Naive thymus-derived CD4-positive, alpha-beta T cell (primary cell): ENCODE measurements around the gene LBHD2. TPM values are rescaled to one million over a fixed set of nuclear protein-coding genes. Genes with fewer than 3 reads are reported as not detected.
A peak's percentile ranks its signal among the peaks of the same experiment; 100 is the strongest.

Experiments
- ATAC-seq: fragments of 150-1000 bp; cut with Tn5 transposase; 2 replicates; pipeline ENCODE4 v1.10.0; 2021; ENCODE audit warnings: mild to moderate bottlenecking, moderate library complexity
- CTCF ChIA-PET: fragments of 350-600 bp; sonication (Branson Sonifier 250); formaldehyde crosslinking; loops from one replicate; lab custom pipeline; 2021; ENCODE audit warnings: antibody characterized with exemption; lab: Charles Lee
- POLR2A ChIA-PET: fragments of 350-600 bp; sonication (Branson Sonifier 250); formaldehyde crosslinking; loops from one replicate; lab custom pipeline; 2021; ENCODE audit warnings: antibody characterized with exemption, inconsistent platforms; lab: Charles Lee
- DNase-seq, 9 donors: peaks; one replicate each; pipeline versions ENCODE4 v3.0.0 to v3.0.0-alpha.2; 2020 to 2022; ENCODE audit warnings: mixed read lengths in 1 of 9
- H3K27ac ChIP-seq: one replicate; pipeline ENCODE4 v1.7.0; 2013; ENCODE audit warnings: mild to moderate bottlenecking, low read depth, low read length, moderate library complexity
- H3K27me3 ChIP-seq, 2 donors: one replicate each; pipeline ENCODE4 v1.7.0; 2013; ENCODE audit warnings: low read length in 2 of 2, mild to moderate bottlenecking in 2 of 2, moderate library complexity in 2 of 2; ENCODE audit not compliant: control insufficient read depth in 2 of 2, insufficient read depth in 2 of 2
- H3K36me3 ChIP-seq, 3 experiments: 1 replicate in 2 of 3; 2 replicates in 1 of 3; pipeline ENCODE4 v1.7.0; 2013; ENCODE audit warnings: low read length in 3 of 3, mild to moderate bottlenecking in 3 of 3, moderate library complexity in 1 of 3; ENCODE audit not compliant: insufficient read depth in 3 of 3, control insufficient read depth in 2 of 3
- H3K4me1 ChIP-seq, 2 donors: one replicate each; pipeline ENCODE4 v1.7.0; 2013; ENCODE audit warnings: low read length in 2 of 2, mild to moderate bottlenecking in 2 of 2, moderate library complexity in 1 of 2; ENCODE audit not compliant: control insufficient read depth in 2 of 2, insufficient read depth in 2 of 2
- H3K4me3 ChIP-seq: 2 replicates; pipeline ENCODE4 v1.7.0; 2013; ENCODE audit warnings: mild to moderate bottlenecking, low read length
- H3K9me3 ChIP-seq, 3 experiments: 1 replicate in 2 of 3; 2 replicates in 1 of 3; pipeline ENCODE4 v1.7.0; 2013; ENCODE audit warnings: low read length in 3 of 3; ENCODE audit not compliant: control insufficient read depth in 2 of 3
- H3K27ac Mint-ChIP-seq, 9 donors: one replicate each; pipeline ENCODE4 v1.8.0; 2020 to 2022; ENCODE audit warnings: mixed read lengths in 9 of 9, mild to moderate bottlenecking in 8 of 9, moderate library complexity in 5 of 9, inconsistent platforms in 2 of 9
- H3K27me3 Mint-ChIP-seq, 5 donors: one replicate each; pipeline ENCODE4 v1.8.0; 2021 to 2022; ENCODE audit warnings: mixed read lengths in 5 of 5, mild to moderate bottlenecking in 1 of 5
- H3K36me3 Mint-ChIP-seq, 5 donors: one replicate each; pipeline ENCODE4 v1.8.0; 2020 to 2022; ENCODE audit warnings: mixed read lengths in 5 of 5, mild to moderate bottlenecking in 3 of 5, inconsistent platforms in 1 of 5
- H3K4me1 Mint-ChIP-seq, 7 donors: one replicate each; pipeline ENCODE4 v1.8.0; 2020 to 2022; ENCODE audit warnings: mixed read lengths in 7 of 7, mild to moderate bottlenecking in 3 of 7, inconsistent platforms in 1 of 7
- H3K4me3 Mint-ChIP-seq, 10 donors: one replicate each; pipeline ENCODE4 v1.8.0; 2020 to 2022; ENCODE audit warnings: mild to moderate bottlenecking in 10 of 10, mixed read lengths in 10 of 10, moderate library complexity in 6 of 10, inconsistent platforms in 2 of 10
- H3K9me3 Mint-ChIP-seq, 11 donors: one replicate each; pipeline ENCODE4 v1.8.0; 2020 to 2022; ENCODE audit warnings: mixed read lengths in 11 of 11, mild to moderate bottlenecking in 4 of 11, inconsistent platforms in 1 of 11, moderate library complexity in 1 of 11
- intact Hi-C, 2 donors: fragments of 100-400 bp; cut with micrococcal nuclease; formaldehyde crosslinking; loops; one replicate each; pipeline ENCODE4 v1.15.1; 2023
- polyA plus RNA-seq, 2 donors: library from polyadenylated mRNA; unstranded; fragments of 300-500 nt; fragmentation: Illumina TruSeq; gene quantifications; one replicate each; pipeline ENCODE4 v1.2.3, GENCODE V29; 2021
- total RNA-seq, 6 experiments: library from RNA in 5 of 6; stranded (reverse) in 5 of 6; gene quantifications; 1 replicate in 5 of 6; 2 replicates in 1 of 6; pipeline ENCODE4 v1.2.3 and lab custom pipeline; 2021 to 2026

LBHD2 gene
- total and polyA plus RNA-seq, 7 experiments from 2014 or later = not detected

GRCh38 chr14:103130017-103130764, 46.2 kb downstream of the LBHD2 start:
- H3K4me1 Mint-ChIP-seq = peaks cover 0 to 1% (median 0%) of the 10 kb centered on the region in 7 donors
- no peak overlapping the region for H3K4me3 ChIP-seq
- ChIA-PET POLR2A (no interaction called here), CTCF (no interaction called here)
- no peaks in the 10 kb centered on the region for H3K36me3 ChIP-seq
- H3K27ac Mint-ChIP-seq = no peak overlapping the region
- H3K27me3 ChIP-seq = no peaks in the 10 kb centered on the region
- DNase-seq (no peak), ATAC-seq (no peak)
- peaks cover 0 to 3% (median 0%) of the 10 kb centered on the region in 11 donors for H3K9me3 Mint-ChIP-seq
- H3K27me3 Mint-ChIP-seq = peaks cover 0 to 10% (median under 1%) of the 10 kb centered on the region in 5 donors
- no peaks in the 10 kb centered on the region for H3K9me3 ChIP-seq
- H3K36me3 Mint-ChIP-seq = no peaks in the 10 kb centered on the region
- no peaks in the 10 kb centered on the region for H3K4me1 ChIP-seq
- no peak overlapping the region for H3K27ac ChIP-seq
- intact Hi-C loops = no loop called here
- no peak overlapping the region for H3K4me3 Mint-ChIP-seq

- Mint-ChIP-seq H3K27me3 (peaks cover 0 to 10% (median 0%) of the 10 kb centered on the region in 5 donors), H3K4me1 (peaks cover 0 to 1% (median 0%) of the 10 kb centered on the region in 7 donors), H3K27ac (no peak overlapping the region), H3K4me3 (no peak overlapping the region), H3K36me3 (no peaks in the 10 kb centered on the region), H3K9me3 (peaks cover 0 to 3% (median 0%) of the 10 kb centered on the region in 11 donors)
- no peaks in the 10 kb centered on the region for H3K9me3 ChIP-seq
- no peaks in the 10 kb centered on the region for H3K27me3 ChIP-seq
- DNase-seq (no peak), ATAC-seq (no peak)
- POLR2A ChIA-PET = no interaction called here
- no peak overlapping the region for H3K27ac ChIP-seq
- H3K4me3 ChIP-seq = no peak overlapping the region
- intact Hi-C loops = no loop called here
- H3K4me1 ChIP-seq = no peaks in the 10 kb centered on the region
- no peaks in the 10 kb centered on the region for H3K36me3 ChIP-seq
- CTCF ChIA-PET = no interaction called here
These were observed 47.0 kb downstream of the LBHD2 start for GRCh38 chr14:103130965-103131364.

GRCh38 chr14:103131580-103131979, 47.6 kb downstream of the LBHD2 start:
- no peaks in the 10 kb centered on the region for H3K9me3 Mint-ChIP-seq
- POLR2A ChIA-PET = no interaction called here
- H3K36me3 ChIP-seq = no peaks in the 10 kb centered on the region

GRCh38 chr14:103132381-103133209, 48.6 kb downstream of the LBHD2 start:
- CTCF ChIA-PET = no interaction called here
- Mint-ChIP-seq H3K4me3 (no peak overlapping the region), H3K36me3 (no peaks in the 10 kb centered on the region), H3K4me1 (peaks cover 0 to under 1% (median 0%) of the 10 kb centered on the region in 7 donors), H3K27me3 (peaks cover 0 to 10% (median 0%) of the 10 kb centered on the region in 5 donors), H3K27ac (peak overlapping the region in 1 of 9 donors; percentile 62), H3K9me3 (no peaks in the 10 kb centered on the region)
- intact Hi-C loops = no loop called here
- Histone ChIP-seq H3K9me3 (no peaks in the 10 kb centered on the region), H3K27ac (no peak overlapping the region), H3K36me3 (no peaks in the 10 kb centered on the region), H3K27me3 (no peaks in the 10 kb centered on the region), H3K4me1 (no peaks in the 10 kb centered on the region), H3K4me3 (no peak overlapping the region)
- ATAC-seq (no peak), DNase-seq (no peak)
- POLR2A ChIA-PET = no interaction called here

More at GRCh38 chr14:103131580-103131979, 47.6 kb downstream of the LBHD2 start:
- intact Hi-C loops = no loop called here
- DNase-seq = no peak
- Mint-ChIP-seq H3K4me1 (no peaks in the 10 kb centered on the region), H3K27me3 (peaks cover 0 to 10% (median 0%) of the 10 kb centered on the region in 5 donors), H3K27ac (no peak overlapping the region), H3K36me3 (no peaks in the 10 kb centered on the region), H3K4me3 (no peak overlapping the region)
- CTCF ChIA-PET = no interaction called here
- ATAC-seq = no peak
- no peaks in the 10 kb centered on the region for H3K27me3 ChIP-seq
- H3K4me3 ChIP-seq = no peak overlapping the region
- no peak overlapping the region for H3K27ac ChIP-seq
- H3K4me1 ChIP-seq = no peaks in the 10 kb centered on the region
- H3K9me3 ChIP-seq = no peaks in the 10 kb centered on the region

GRCh38 chr14:103133210-103134140, 49.5 kb downstream of the LBHD2 start:
- Histone ChIP-seq H3K36me3 (no peaks in the 10 kb centered on the region), H3K4me1 (no peaks in the 10 kb centered on the region)

GRCh38 chr14:103134405-103134804, 50.4 kb downstream of the LBHD2 start:
- intact Hi-C loops = no loop called here
- peaks cover 0 to 2% (median 0%) of the 10 kb centered on the region in 7 donors for H3K4me1 Mint-ChIP-seq
- DNase-seq = no peak
- peaks cover 0 to 5% (median 4%) of the 10 kb centered on the region in 5 donors for H3K27me3 Mint-ChIP-seq
- H3K4me1 ChIP-seq = no peaks in the 10 kb centered on the region
- H3K4me3 ChIP-seq = no peak overlapping the region
- H3K9me3 ChIP-seq = no peaks in the 10 kb centered on the region
- H3K4me3 Mint-ChIP-seq = no peak overlapping the region
- no peak overlapping the region for H3K27ac ChIP-seq
- H3K27me3 ChIP-seq = no peaks in the 10 kb centered on the region
- no peak for ATAC-seq
- CTCF ChIA-PET = no interaction called here
- POLR2A ChIA-PET = no interaction called here
- no peaks in the 10 kb centered on the region for H3K36me3 ChIP-seq
- H3K9me3 Mint-ChIP-seq = no peaks in the 10 kb centered on the region
- H3K27ac Mint-ChIP-seq = peak overlapping the region in 1 of 9 donors; percentile 6
- no peaks in the 10 kb centered on the region for H3K36me3 Mint-ChIP-seq

More at GRCh38 chr14:103133210-103134140, 49.5 kb downstream of the LBHD2 start:
- ChIA-PET CTCF (no interaction called here), POLR2A (no interaction called here)
- no peaks in the 10 kb centered on the region for H3K9me3 ChIP-seq
- ATAC-seq (no peak), DNase-seq (no peak)
- Mint-ChIP-seq H3K27me3 (peaks cover 0 to 8% (median 0%) of the 10 kb centered on the region in 5 donors), H3K36me3 (no peaks in the 10 kb centered on the region), H3K9me3 (no peaks in the 10 kb centered on the region), H3K4me3 (no peak overlapping the region), H3K27ac (no peak overlapping the region), H3K4me1 (peaks cover 0 to 2% (median 0%) of the 10 kb centered on the region in 7 donors)
- no peaks in the 10 kb centered on the region for H3K27me3 ChIP-seq
- intact Hi-C loops = no loop called here
- H3K4me3 ChIP-seq = no peak overlapping the region
- H3K27ac ChIP-seq = no peak overlapping the region
